ENCODE data around the gene SUMF2. TPM values are rescaled to one million over a fixed set of nuclear protein-coding genes. Genes with fewer than 3 reads are reported as not detected.
A peak's percentile ranks its signal among the peaks of the same experiment; 100 is the strongest.
"Not testable (repeated sequence)": the region's sequence is repeated elsewhere in the genome, so short reads cannot be mapped to it uniquely, and the experiment has no call there.

The SUMF2 gene
- total RNA-seq, 3 donors from 2014 or later (not counting 1 experiment from before 2014, with no cell fraction given), result 130 to 147 (median 136) TPM

- no peak for DNase-seq
These were observed 19.2 kb downstream of the SUMF2 start for GRCh38 chr7:56083150-56083785.

GRCh38 chr7:56086761-56087160, 22.7 kb downstream of the SUMF2 start:
- no peaks in the 10 kb centered on the region for H3K27me3 ChIP-seq (ENCODE audit: control insufficient read depth, insufficient read depth, low read length)
- ATAC-seq (no peak), DNase-seq (no peak)
- Mint-ChIP-seq H3K4me1 (no peaks in the 10 kb centered on the region), H3K4me3 (no peak overlapping the region), H3K27me3 (ENCODE audit: low read depth in 2 of 2) (no peaks in the 10 kb centered on the region), H3K27ac (no peak overlapping the region), H3K9me3 (no peaks in the 10 kb centered on the region), H3K36me3 (no peaks in the 10 kb centered on the region)
- 96% methylated on average over 7 of the region's 7 CpGs for WGBS (ENCODE audit: insufficient coverage)
- no peaks in the 10 kb centered on the region for H3K36me3 ChIP-seq (ENCODE audit: control insufficient read depth, insufficient read depth, low read length)
- no peak for TF ChIP-seq CTCF (IDR thresholded peaks at IDR 0.05)
- no peak overlapping the region for H3K4me3 ChIP-seq (ENCODE audit: low read length)
- no peaks in the 10 kb centered on the region for H3K9me3 ChIP-seq (ENCODE audit: control insufficient read depth, insufficient read depth, low read length)
- no peak overlapping the region for H3K27ac ChIP-seq (ENCODE audit: low read length)
- H3K4me1 ChIP-seq (ENCODE audit: control insufficient read depth, insufficient read depth, low read length), result no peaks in the 10 kb centered on the region
- intact Hi-C loops (cut with micrococcal nuclease), result no loop called here

More at GRCh38 chr7:56083150-56083785, 19.2 kb downstream of the SUMF2 start:
- Histone ChIP-seq H3K36me3 (ENCODE audit: control insufficient read depth, insufficient read depth, low read length) (peaks cover 15% of the 10 kb centered on the region), H3K27ac (ENCODE audit: low read length) (no peak overlapping the region), H3K27me3 (ENCODE audit: control insufficient read depth, insufficient read depth, low read length) (no peaks in the 10 kb centered on the region), H3K4me1 (ENCODE audit: control insufficient read depth, insufficient read depth, low read length) (no peaks in the 10 kb centered on the region), H3K4me3 (ENCODE audit: low read length) (no peak overlapping the region), H3K9me3 (ENCODE audit: control insufficient read depth, insufficient read depth, low read length) (no peaks in the 10 kb centered on the region)
- no peak for ATAC-seq
- no peak for TF ChIP-seq CTCF (IDR thresholded peaks at IDR 0.05)
- 91% methylated on average over 13 of the region's 13 CpGs for WGBS (ENCODE audit: insufficient coverage)
- Mint-ChIP-seq H3K27ac (no peak overlapping the region), H3K36me3 (no peaks in the 10 kb centered on the region), H3K4me3 (no peak overlapping the region), H3K4me1 (no peaks in the 10 kb centered on the region), H3K27me3 (ENCODE audit: low read depth in 2 of 2) (no peaks in the 10 kb centered on the region), H3K9me3 (no peaks in the 10 kb centered on the region)
- intact Hi-C loops (cut with micrococcal nuclease), result no loop called here

DNA sequence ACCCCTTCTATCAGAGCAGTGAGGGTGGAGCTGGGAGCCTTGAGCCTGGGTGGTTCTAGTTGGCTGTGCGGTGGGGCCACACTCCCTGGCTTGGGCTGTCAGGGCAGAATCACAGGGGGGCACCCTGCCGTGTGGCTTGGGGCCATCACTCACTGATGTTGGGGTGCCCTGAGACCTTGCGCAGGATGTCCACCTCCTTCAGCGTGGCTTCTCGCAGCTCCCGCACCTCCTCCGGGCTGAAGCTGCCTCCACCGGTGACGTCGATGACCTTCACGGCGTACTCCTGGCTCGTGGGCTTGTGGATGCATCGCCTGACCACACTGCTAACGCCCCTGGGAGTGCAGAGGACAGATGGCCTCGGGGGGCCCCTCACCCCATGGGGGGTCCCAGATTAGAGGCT, 23.4 kb downstream of the SUMF2 start:
- Mint-ChIP-seq H3K27ac (no peak overlapping the region), H3K9me3 (no peaks in the 10 kb centered on the region), H3K36me3 (no peaks in the 10 kb centered on the region), H3K27me3 (ENCODE audit: low read depth in 2 of 2) (no peaks in the 10 kb centered on the region), H3K4me1 (no peaks in the 10 kb centered on the region), H3K4me3 (no peak overlapping the region)
- H3K27me3 ChIP-seq (ENCODE audit: control insufficient read depth, insufficient read depth, low read length), result no peaks in the 10 kb centered on the region
- ATAC-seq, result no peak
- 94% methylated on average over 16 of the region's 16 CpGs for WGBS (ENCODE audit: insufficient coverage)
- no peak for TF ChIP-seq CTCF (IDR thresholded peaks at IDR 0.05)
- no peaks in the 10 kb centered on the region for H3K36me3 ChIP-seq (ENCODE audit: control insufficient read depth, insufficient read depth, low read length)
- H3K4me1 ChIP-seq (ENCODE audit: control insufficient read depth, insufficient read depth, low read length), result no peaks in the 10 kb centered on the region
- H3K4me3 ChIP-seq (ENCODE audit: low read length), result no peak overlapping the region
- H3K9me3 ChIP-seq (ENCODE audit: control insufficient read depth, insufficient read depth, low read length), result no peaks in the 10 kb centered on the region
- no peak for DNase-seq
- no peak overlapping the region for H3K27ac ChIP-seq (ENCODE audit: low read length)
- intact Hi-C loops (cut with micrococcal nuclease), result no loop called here

DNA sequence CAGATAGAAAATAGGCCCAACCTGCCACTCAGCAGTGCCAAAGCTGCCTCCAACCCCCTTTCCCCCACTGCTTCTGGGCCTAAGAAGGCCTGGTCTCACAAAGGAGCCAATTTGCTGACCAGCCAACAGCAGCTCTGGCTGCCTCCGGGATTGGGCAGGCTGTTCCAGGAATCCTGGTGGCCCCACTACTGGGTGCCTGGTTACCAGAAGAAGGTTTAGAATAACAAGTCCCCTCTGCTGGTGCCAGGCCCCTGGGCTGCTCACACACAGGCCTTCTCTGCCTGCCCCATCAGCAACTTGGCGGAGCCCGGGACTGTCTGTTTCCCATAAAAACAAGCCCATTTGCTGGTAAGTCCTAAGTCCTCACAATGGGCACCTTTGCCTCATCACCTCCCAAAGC, 27.5 kb downstream of the SUMF2 start:
- no peaks in the 10 kb centered on the region for H3K36me3 Mint-ChIP-seq
- Histone ChIP-seq H3K36me3 (ENCODE audit: control insufficient read depth, insufficient read depth, low read length) (no peaks in the 10 kb centered on the region), H3K4me3 (ENCODE audit: low read length) (no peak overlapping the region), H3K4me1 (ENCODE audit: control insufficient read depth, insufficient read depth, low read length) (no peaks in the 10 kb centered on the region), H3K27ac (ENCODE audit: low read length) (no peak overlapping the region), H3K27me3 (ENCODE audit: control insufficient read depth, insufficient read depth, low read length) (no peaks in the 10 kb centered on the region), H3K9me3 (ENCODE audit: control insufficient read depth, insufficient read depth, low read length) (no peaks in the 10 kb centered on the region)
- H3K4me1 Mint-ChIP-seq, result no peaks in the 10 kb centered on the region
- intact Hi-C loops (cut with micrococcal nuclease), result no loop called here
- H3K27ac Mint-ChIP-seq, result peak overlapping the region in 1 of 2 donors; percentile 58
- TF ChIP-seq CTCF (IDR thresholded peaks at IDR 0.05), result no peak
- ATAC-seq (no peak), DNase-seq (no peak)
- H3K4me3 Mint-ChIP-seq, result no peak overlapping the region
- no peaks in the 10 kb centered on the region for H3K27me3 Mint-ChIP-seq (ENCODE audit: low read depth in 2 of 2)
- H3K9me3 Mint-ChIP-seq, result no peaks in the 10 kb centered on the region
- WGBS (ENCODE audit: insufficient coverage), result 98% methylated on average over 3 of the region's 3 CpGs

GRCh38 chr7:56092388-56092787, 28.3 kb downstream of the SUMF2 start:
- H3K36me3 Mint-ChIP-seq; H3K27me3 ChIP-seq (ENCODE audit: control insufficient read depth, insufficient read depth, low read length); H3K27ac ChIP-seq (ENCODE audit: low read length); H3K4me1 ChIP-seq (ENCODE audit: control insufficient read depth, insufficient read depth, low read length); H3K4me1 Mint-ChIP-seq; H3K27me3 Mint-ChIP-seq (ENCODE audit: low read depth in 2 of 2); intact Hi-C loops (cut with micrococcal nuclease); H3K4me3 ChIP-seq (ENCODE audit: low read length); H3K9me3 ChIP-seq (ENCODE audit: control insufficient read depth, insufficient read depth, low read length); H3K4me3 Mint-ChIP-seq; DNase-seq; H3K36me3 ChIP-seq (ENCODE audit: control insufficient read depth, insufficient read depth, low read length); H3K9me3 Mint-ChIP-seq; ATAC-seq; H3K27ac Mint-ChIP-seq: not testable (repeated sequence)
- WGBS (ENCODE audit: insufficient coverage), result 90% methylated on average over 5 of the region's 6 CpGs
